ENCODE results near the gene DERL2. TPM values are rescaled to one million over a fixed set of nuclear protein-coding genes. Genes with fewer than 3 reads are reported as not detected.

The DERL2 gene
- total and polyA plus RNA-seq, 2 experiments from 2014 or later = 65.0 to 113 TPM

- TF ChIP-seq ETS1 (IDR thresholded peaks at IDR 0.05) = no peak
- TF ChIP-seq REST (IDR thresholded peaks at IDR 0.05; ENCODE audit: unreplicated experiment) = no peak
- no peak for TF ChIP-seq EZH2phosphoT487 (IDR thresholded peaks at IDR 0.05; ENCODE audit: unreplicated experiment)
- TF ChIP-seq CTCF (conservative IDR thresholded peaks at IDR 0.05; ENCODE audit: low read depth in 2 of 2) = no peak
- no peak for TF ChIP-seq STAT1 (IDR thresholded peaks at IDR 0.05; ENCODE audit: unreplicated experiment)
- TF ChIP-seq ZNF114 (CRISPR knock-in tag; IDR thresholded peaks at IDR 0.05) = no peak
Measured at GRCh38 chr17:5530265-5531084, 44.5 kb upstream of the DERL2 start (continued).

GRCh38 chr17:5527601-5528250 lies 41.7 kb upstream of the DERL2 start:
- Histone ChIP-seq H2AFZ (no peak overlapping the region), H3K9me2 (ENCODE audit: insufficient read depth) (no peaks in the 10 kb centered on the region), H3K4me3 (no peak overlapping the region), H3K4me1 (ENCODE audit: insufficient read depth) (no peaks in the 10 kb centered on the region), H3K36me3 (ENCODE audit: insufficient read depth) (no peaks in the 10 kb centered on the region), H3K79me2 (replicated peaks; ENCODE audit: insufficient read depth) (no peaks in the 10 kb centered on the region), H3K4me2 (no peak overlapping the region), H3F3A (replicated peaks; ENCODE audit: low read depth) (no peaks in the 10 kb centered on the region), H3K27me3 (ENCODE audit: insufficient read depth) (no peaks in the 10 kb centered on the region), H4K20me1 (replicated peaks; ENCODE audit: insufficient read depth) (no peaks in the 10 kb centered on the region), H3K27ac (ENCODE audit: low read depth) (no peak overlapping the region)
- H3K36me3 Mint-ChIP-seq (ENCODE audit: low read depth) = no peaks in the 10 kb centered on the region
- no peaks in the 10 kb centered on the region for H3K27me3 Mint-ChIP-seq (ENCODE audit: insufficient read depth, low read depth, poor library complexity)
- H3K27ac Mint-ChIP-seq = no peak overlapping the region
- peak; percentile 17 for DNase-seq (ENCODE audit: low spot score)
- no peak overlapping the region for H3K4me3 Mint-ChIP-seq
- H3K4me1 Mint-ChIP-seq = no peaks in the 10 kb centered on the region
- ATAC-seq = peak; percentile 46; the same call in 2 of the 3 replicates
- no peaks in the 10 kb centered on the region for H3K9me3 Mint-ChIP-seq
- TF ChIP-seq ZNF462 (CRISPR knock-in tag; IDR thresholded peaks at IDR 0.05) (no peak), NANOG (IDR thresholded peaks at IDR 0.05; ENCODE audit: borderline replicate concordance) (no peak), ETS1 (IDR thresholded peaks at IDR 0.05) (no peak), STAT1 (IDR thresholded peaks at IDR 0.05; ENCODE audit: unreplicated experiment) (no peak)

Data from GM23338 (cell line).